Suprapubic skin (tissue), 3 donors: Measurements from ENCODE around the gene PAK5.

Experiments used
- EP300 ChIP-seq: sonication (generic); formaldehyde crosslinking; IDR thresholded peaks from one replicate; pipeline ENCODE4 v1.6.1; 2017; ENCODE audit warnings: antibody characterized with exemption
- POLR2A ChIP-seq, 2 donors: fragments of 450-650 bp; IDR thresholded peaks; one replicate each; pipeline ENCODE4 v1.6.1; 2017; ENCODE audit warnings: antibody characterized with exemption in 2 of 2, mild to moderate bottlenecking in 2 of 2, moderate library complexity in 2 of 2
- TF ChIP-seq, protein P1 (sequence below), 2 donors: fragments of 200-600 bp in 1 of 2; fragments of 450-650 bp in 1 of 2; sonication (generic) in 1 of 2; IDR thresholded peaks; one replicate each; pipeline ENCODE4 v1.5.1; 2016 to 2019; ENCODE audit warnings: antibody characterized with exemption in 2 of 2, mild to moderate bottlenecking in 1 of 2, moderate library complexity in 1 of 2

DNA sequence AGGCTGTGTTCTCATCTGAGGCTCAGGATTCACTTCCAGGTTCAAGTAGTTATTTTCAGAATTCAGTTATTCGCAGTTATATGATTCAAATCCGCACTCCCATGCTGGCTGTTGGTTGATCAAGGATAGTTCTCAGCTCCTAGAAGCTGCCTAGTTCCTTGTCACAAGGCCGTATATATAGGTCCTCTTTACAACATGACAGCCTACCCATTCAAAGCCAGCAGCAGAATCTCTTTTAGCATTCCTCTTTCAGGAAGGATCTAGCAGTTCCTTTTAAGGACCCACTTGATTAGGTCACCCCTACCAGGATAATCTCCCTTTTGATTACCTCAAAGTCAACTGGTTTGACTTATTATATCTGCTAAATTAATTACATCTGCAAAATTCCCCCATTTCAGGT is 348.2 kb downstream of the PAK5 start:
- TF ChIP-seq POLR2A (IDR thresholded peaks at IDR 0.05) (no peak), EP300 (no peak)
- TF ChIP-seq, protein P1, sequence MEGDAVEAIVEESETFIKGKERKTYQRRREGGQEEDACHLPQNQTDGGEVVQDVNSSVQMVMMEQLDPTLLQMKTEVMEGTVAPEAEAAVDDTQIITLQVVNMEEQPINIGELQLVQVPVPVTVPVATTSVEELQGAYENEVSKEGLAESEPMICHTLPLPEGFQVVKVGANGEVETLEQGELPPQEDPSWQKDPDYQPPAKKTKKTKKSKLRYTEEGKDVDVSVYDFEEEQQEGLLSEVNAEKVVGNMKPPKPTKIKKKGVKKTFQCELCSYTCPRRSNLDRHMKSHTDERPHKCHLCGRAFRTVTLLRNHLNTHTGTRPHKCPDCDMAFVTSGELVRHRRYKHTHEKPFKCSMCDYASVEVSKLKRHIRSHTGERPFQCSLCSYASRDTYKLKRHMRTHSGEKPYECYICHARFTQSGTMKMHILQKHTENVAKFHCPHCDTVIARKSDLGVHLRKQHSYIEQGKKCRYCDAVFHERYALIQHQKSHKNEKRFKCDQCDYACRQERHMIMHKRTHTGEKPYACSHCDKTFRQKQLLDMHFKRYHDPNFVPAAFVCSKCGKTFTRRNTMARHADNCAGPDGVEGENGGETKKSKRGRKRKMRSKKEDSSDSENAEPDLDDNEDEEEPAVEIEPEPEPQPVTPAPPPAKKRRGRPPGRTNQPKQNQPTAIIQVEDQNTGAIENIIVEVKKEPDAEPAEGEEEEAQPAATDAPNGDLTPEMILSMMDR (IDR thresholded peaks at IDR 0.05) = no peak
